Kidney glomerular epithelial cell (primary cell): Measurements from ENCODE around the gene HSPA9.

Source experiments
- DNase-seq: peaks from one replicate; lab custom pipeline; 2025; lab: John Stamatoyannopoulos, UW

HSPA9 gene

GRCh38 chr5:138595180-138595795 is 20.1 kb upstream of the HSPA9 start:
- DNase-seq, result no peak

GRCh38 chr5:138594305-138595058 is 19.3 kb upstream of the HSPA9 start:
- no peak for DNase-seq

DNA sequence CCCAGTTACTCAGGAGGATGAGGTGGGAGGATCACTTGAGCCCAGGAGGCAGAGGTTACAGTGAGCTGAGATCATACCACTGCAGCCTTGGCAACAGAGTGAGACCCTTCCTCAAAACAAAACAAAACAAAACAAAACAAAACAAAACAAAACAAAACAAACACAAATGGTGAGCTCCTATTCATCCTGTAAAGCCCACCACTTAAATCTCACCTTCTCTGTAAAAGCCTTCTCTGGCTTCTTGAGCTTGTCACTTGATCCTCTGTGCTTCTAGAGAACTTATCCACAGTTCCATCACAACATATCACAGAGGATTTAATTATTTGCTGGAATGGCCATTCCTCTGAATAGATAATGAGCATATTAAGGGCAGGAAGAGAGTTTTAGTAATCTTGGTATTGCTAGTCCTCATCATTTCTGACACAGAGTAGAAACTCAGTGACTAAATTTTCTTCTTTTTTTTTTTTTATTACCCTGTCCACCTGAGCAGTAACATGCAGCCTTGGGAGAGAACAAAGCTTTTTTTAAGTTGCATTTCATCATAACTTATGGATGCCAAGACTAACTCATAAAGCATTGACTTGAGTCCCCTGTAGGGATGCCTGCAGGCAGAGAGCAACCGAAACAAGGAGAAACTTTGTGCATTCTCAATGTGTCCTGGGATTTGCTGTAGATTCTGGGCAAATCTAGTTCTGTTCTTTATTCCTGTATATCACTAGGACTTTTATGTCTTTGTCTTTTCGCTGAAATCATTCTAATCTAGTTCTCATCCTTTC is 13.0 kb upstream of the HSPA9 start:
- DNase-seq, result no peak

- no peak for DNase-seq
These were observed 10.0 kb upstream of the HSPA9 start for GRCh38 chr5:138585157-138585556.

- no peak for DNase-seq
These were observed 8.9 kb upstream of the HSPA9 start for GRCh38 chr5:138583984-138584637.

GRCh38 chr5:138582959-138583358 is 7.8 kb upstream of the HSPA9 start:
- no peak for DNase-seq

DNA sequence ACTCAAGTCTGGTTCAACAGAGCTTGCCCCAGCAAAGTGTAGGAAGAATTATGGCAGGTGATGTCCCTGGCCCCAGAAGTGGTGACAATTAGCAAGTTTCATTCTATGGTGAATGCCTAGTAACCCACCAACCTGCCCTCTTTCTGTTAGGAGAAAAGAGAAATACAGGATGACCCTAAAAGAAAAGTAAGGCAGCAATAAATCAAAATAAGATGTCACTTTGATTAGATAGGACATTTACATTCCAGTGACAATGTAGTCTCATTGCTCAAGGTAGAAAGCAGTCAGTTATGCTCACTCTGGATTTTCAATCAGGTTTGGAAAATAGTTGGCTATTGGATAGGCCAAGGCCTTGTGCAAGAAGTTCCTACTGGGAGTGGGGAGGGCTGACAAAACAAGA is 5.6 kb upstream of the HSPA9 start:
- no peak for DNase-seq

- no peak for DNase-seq
These were observed 4.8 kb upstream of the HSPA9 start for GRCh38 chr5:138580001-138580400.

DNA sequence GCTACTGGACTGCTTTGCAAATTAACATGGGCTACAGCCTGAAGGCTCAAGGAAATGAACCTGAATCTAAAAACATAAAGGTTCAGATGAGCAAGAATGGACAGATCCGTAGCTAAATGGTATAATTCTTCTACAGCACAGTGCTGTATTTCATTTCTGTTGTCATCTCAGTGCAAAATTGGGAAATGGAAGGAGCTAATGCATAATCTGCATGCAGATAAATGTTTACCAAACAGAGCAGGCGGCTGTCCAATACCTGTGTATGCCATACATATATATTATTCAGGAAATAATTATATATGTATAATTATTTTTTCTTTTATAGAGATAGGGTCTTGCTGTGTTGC is 4.3 kb upstream of the HSPA9 start:
- DNase-seq, result no peak

DNA sequence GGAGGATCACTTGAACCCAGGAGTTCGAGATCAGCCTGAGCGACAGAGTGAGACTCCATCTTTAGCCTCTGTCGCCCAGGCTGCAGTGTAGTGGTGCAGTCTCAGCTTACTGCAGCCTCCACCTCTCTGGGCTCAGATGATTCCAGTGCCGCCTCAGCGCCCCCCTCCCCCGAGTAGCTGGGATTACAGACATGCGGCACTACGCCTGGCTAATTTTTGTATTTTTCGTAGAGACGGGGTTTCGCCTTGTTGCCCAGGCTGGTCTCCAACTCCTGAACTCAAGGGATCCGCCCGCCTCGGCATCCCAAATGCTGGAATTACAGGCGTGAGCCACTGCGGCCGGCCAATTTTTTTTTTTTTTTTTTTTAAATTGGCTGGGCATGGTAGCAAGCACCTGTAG is 2.3 kb upstream of the HSPA9 start:
- DNase-seq, result no peak

DNA sequence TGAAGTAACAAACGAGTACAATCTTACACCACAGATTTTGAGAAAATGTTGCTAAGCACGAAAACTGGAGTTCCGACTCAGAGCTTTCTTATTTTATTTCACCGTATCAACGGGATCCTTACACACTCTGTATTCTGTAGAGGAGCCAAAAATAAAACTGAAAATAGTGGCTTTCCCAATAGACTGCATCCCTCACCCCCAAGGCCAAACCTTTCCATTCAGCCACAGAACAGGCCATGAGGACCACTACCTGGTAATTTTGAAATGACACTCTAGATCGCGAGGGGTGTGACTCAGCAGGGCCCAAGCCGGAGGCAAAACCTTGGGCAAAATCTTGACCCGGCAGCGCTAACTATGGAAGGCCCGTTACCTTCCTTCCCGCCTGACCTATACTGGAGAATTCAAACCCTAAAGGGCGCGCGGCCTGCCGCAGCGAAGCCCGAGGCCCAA is 432 bp downstream of the HSPA9 start:
- no peak for DNase-seq

GRCh38 chr5:138573949-138574670 is 1.1 kb downstream of the HSPA9 start:
- DNase-seq, result no peak

DNA sequence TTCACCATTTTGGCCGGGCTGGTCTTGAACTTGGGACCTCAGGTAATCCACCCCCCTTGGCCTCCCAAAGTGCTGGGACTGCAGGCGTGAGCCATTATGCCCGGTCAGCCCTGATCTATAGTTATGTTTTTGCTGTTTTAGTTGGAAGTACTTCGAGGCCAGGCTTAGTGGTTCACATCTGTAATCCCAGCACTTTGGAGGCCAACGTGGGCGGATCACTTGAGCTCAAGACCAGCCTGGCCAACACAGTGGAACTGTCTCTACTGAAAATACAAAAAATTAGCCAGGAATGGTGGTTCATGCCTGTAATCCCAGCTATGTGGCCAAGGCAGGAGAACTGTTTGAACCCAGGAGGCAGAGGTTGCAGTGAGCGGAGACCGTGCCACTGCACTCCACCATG is 2.0 kb downstream of the HSPA9 start:
- DNase-seq, result no peak

DNA sequence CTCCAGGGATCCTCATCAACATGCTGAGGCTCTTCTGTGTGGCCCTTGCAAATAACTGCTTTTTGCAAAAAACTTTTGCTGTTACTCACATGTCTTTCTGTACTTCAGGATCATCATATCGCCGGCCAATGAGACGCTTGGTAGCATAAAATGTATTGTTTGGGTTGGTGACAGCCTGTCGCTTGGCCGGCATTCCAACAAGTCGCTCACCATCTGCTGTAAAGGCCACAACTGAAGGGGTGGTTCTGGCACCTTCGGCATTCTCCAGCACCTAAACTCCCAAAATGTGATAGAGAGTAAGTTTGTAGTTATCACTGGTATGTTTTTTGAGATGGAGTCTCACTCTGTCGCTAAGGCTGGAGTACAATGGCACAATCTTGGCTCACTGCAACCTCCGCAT is 4.3 kb downstream of the HSPA9 start:
- no peak for DNase-seq

DNA sequence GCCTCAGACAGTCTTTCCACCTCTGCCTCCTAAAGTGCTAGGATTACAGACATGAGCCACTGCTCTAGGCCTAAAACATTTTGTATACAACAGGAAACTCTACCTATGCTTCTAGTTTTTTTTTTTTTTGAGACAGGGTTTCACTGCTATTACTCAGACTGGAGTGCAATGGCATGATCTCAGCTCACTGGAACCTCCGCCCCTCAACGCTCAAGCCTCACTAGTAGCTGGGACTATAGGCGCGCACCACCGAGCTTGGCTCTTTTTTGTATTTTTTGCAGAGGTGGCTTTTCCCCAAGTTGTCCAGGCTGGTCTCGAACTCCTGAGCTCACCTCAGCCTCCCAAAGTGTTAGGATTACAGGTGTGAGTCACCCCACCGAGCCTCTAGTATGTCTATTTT is 5.4 kb downstream of the HSPA9 start:
- DNase-seq, result peak; percentile 20

DNA sequence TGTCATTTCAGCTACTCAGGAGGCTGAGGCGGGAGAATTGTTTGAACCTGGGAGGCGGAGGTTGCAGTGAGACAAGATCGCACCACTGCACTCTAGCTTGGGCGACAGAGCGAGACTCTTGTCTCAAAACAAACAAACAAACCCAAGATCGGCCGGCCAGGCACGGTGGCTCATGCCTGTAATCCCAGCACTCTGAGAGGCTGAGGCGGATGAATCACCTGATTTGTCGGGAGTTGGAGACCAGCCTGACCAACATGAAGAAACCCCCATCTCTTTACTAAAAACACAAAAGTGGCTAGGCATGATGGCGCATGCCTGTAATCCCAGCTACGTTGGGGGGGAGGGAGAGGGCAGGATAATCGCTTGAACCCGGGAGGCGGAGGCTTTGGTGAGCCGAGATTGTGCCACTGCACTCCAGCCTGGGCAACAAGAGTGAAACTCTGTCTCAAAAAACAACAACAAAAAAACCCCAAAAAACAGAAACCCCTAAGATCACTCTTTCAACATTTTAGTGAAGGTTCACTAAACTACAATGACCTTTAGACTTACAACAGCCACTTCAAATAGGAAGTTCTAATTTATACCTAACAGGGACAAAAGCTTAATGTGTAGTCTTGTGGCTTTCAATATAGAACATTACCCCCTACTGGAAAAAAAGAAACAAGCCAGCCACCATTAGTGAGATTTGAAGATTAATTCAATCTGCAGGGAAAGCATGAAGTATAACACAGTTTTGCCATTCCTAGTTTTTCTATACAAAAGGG is 7.0 kb downstream of the HSPA9 start:
- DNase-seq, result peak; percentile 66

DNA sequence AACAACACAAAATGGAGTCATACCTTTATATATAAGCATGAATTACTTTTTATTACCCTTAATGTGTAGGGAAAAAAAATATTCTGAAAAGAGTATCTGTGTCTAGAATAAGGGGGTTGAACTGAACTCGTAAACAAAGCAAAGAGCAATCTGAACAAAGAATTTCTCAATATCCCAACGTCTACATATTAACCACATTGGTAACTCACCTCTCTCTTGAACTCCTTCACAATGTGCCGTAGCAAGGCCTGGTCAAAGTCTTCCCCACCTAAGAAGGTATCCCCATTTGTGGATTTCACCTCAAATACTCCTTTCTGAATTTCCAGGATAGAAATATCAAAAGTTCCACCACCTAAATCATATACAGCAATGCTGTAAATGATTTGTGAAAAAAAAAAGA is 8.4 kb downstream of the HSPA9 start:
- no peak for DNase-seq

- DNase-seq, result no peak
These were observed 9.9 kb downstream of the HSPA9 start for GRCh38 chr5:138565100-138565821.

DNA sequence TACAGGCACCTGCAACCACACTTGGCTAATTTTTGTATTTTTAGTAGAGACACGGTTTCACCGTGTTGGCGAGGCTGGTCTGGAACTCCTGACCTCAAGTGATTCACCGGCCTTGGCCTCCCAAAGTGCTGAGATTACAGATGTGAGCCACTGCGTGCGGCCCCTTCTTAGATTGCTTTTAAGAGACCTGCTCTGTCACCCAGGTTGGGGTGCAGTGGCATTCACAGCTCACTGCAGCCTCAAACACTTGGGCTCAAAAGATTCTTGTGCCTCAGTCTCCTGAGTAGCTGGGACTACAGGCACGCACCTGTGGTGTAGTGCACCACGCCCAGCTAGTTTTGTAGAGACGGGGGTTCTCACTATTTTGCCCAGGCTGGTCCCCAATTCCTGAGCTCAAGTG is 11.0 kb downstream of the HSPA9 start:
- DNase-seq, result no peak

DNA sequence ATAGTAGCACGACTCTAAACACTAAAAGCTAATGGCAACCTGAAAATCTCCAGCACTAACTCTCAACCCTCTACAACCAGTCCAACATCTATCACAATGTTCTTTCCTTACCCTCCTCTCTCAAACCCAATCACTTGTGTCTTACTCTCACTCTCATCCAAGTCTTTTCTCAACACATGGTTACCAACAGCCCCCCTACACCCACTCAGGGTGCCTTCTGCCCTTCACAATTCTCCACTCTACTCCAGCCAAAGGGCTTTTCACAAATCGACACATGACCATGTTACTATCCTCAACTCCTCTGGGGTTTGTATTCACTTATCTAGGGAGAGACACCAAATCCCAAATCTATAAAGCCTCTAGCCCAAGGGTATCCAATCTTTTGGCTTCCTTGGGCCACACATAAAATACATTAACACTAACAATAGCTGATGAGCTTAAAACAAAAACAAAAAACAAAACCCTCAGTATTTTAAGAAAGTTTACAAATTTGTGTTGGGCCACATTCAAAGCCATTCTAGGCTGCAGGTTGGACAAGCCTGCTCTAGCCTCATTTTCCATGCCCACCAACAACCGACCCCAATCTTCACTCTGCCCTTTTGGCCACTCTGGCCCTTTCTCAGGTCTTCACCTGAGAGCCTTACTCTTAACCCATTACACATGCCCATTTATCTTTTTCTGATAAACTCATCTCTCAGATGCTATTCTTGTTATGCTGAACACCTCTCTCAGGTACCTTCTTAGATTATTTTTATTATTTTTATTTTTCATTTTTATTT is 11.7 kb downstream of the HSPA9 start:
- DNase-seq, result no peak
